B cell (primary cell): Measurements from ENCODE around the gene HDAC7. TPM values are rescaled to one million over a fixed set of nuclear protein-coding genes. Genes with fewer than 3 reads are reported as not detected.
"Not testable (repeated sequence)": the region's sequence is repeated elsewhere in the genome, so short reads cannot be mapped to it uniquely, and the experiment has no call there.

Experiments used
- ATAC-seq: fragments of 200-7000 bp; cut with Tn5 transposase; one replicate; pipeline ENCODE4 v1.10.0; 2021; ENCODE audit warnings: low read depth, mild to moderate bottlenecking, moderate number of reproducible peaks, moderate library complexity
- CTCF ChIA-PET: fragments of 350-600 bp; sonication (Branson Sonifier 250); formaldehyde crosslinking; loops from one replicate; lab custom pipeline; 2021; ENCODE audit warnings: antibody characterized with exemption, inconsistent platforms; lab: Charles Lee
- POLR2A ChIA-PET: fragments of 350-600 bp; sonication (Branson Sonifier 250); formaldehyde crosslinking; loops from one replicate; lab custom pipeline; 2021; ENCODE audit warnings: antibody characterized with exemption; lab: Charles Lee
- DNase-seq: peaks from one replicate; pipeline ENCODE4 v3.0.0; 2013
- H2AFZ ChIP-seq: 2 replicates; pipeline ENCODE4 v1.6.1; 2012; ENCODE audit warnings: mild to moderate bottlenecking, low read depth, low read length; ENCODE audit not compliant: insufficient read depth, poor library complexity, severe bottlenecking
- H3K27ac ChIP-seq, 2 donors: 1 replicate in 1 of 2; 2 replicates in 1 of 2; pipeline ENCODE4 v1.5.1; 2012 to 2013; ENCODE audit warnings: low read length in 2 of 2, mild to moderate bottlenecking in 2 of 2, moderate library complexity in 1 of 2
- H3K27me3 ChIP-seq, 4 experiments: fragments of 200-600 bp in 1 of 4; sonication (generic) in 1 of 4; replicated peaks in 1 of 4; 1 replicate in 2 of 4; 2 replicates in 2 of 4; pipeline versions ENCODE4 v1.6.1 to v1.7.0; 2013 to 2016; ENCODE audit warnings: low read length in 3 of 4, mild to moderate bottlenecking in 2 of 4, mixed read lengths in 1 of 4, moderate library complexity in 1 of 4; ENCODE audit not compliant: insufficient read depth in 4 of 4, control insufficient read depth in 3 of 4; ENCODE audit errors: control extremely low read depth in 1 of 4
- H3K36me3 ChIP-seq, 2 experiments: replicated peaks in 1 of 2; 1 replicate in 1 of 2; 2 replicates in 1 of 2; pipeline versions ENCODE4 v1.6.1 to v1.7.1; 2013; ENCODE audit warnings: low read length in 1 of 2; ENCODE audit not compliant: insufficient read depth in 2 of 2, control insufficient read depth in 1 of 2; ENCODE audit errors: control extremely low read depth in 1 of 2, extremely low read depth in 1 of 2
- H3K4me1 ChIP-seq, 2 donors: fragments of 200-600 bp in 1 of 2; sonication (generic) in 1 of 2; 1 replicate in 1 of 2; 2 replicates in 1 of 2; pipeline versions ENCODE4 v1.5.1 to v1.6.1; 2013 to 2017; ENCODE audit warnings: low read length in 2 of 2; ENCODE audit not compliant: control insufficient read depth in 2 of 2, insufficient read depth in 2 of 2
- H3K4me2 ChIP-seq: replicated peaks from 2 replicates; pipeline ENCODE3; 2012; ENCODE audit warnings: mild to moderate bottlenecking, low read depth, low read length; ENCODE audit not compliant: poor library complexity, severe bottlenecking
- H3K4me3 ChIP-seq, 5 experiments: fragments of 200-600 bp in 1 of 5; sonication (generic) in 1 of 5; 1 replicate in 3 of 5; 2 replicates in 2 of 5; pipeline versions ENCODE4 v1.5.1 to v1.7.0; 2011 to 2016; ENCODE audit warnings: low read length in 4 of 5, mild to moderate bottlenecking in 4 of 5, low read depth in 2 of 5, control low read depth in 1 of 5, moderate library complexity in 1 of 5; ENCODE audit not compliant: insufficient read depth in 1 of 5; ENCODE audit errors: control extremely low read depth in 1 of 5, extremely low read depth in 1 of 5
- H3K79me2 ChIP-seq: fragments of 200-600 bp; sonication (generic); one replicate; pipeline ENCODE4 v1.6.0; 2016; ENCODE audit warnings: low read length; ENCODE audit not compliant: control insufficient read depth, insufficient read depth
- H3K9ac ChIP-seq: fragments of 200-600 bp; sonication (generic); 2 replicates; pipeline ENCODE4 v1.6.1; 2017; ENCODE audit warnings: mild to moderate bottlenecking, low read length, moderate library complexity
- H3K9me3 ChIP-seq, 3 donors: one replicate each; pipeline versions ENCODE4 v1.6.1 to v1.7.1; 2013; ENCODE audit warnings: low read length in 2 of 3; ENCODE audit not compliant: control insufficient read depth in 2 of 3, insufficient read depth in 1 of 3; ENCODE audit errors: control extremely low read depth in 1 of 3
- H4K20me1 ChIP-seq: 2 replicates; pipeline ENCODE4 v1.6.0; 2012; ENCODE audit warnings: mild to moderate bottlenecking, low read length; ENCODE audit not compliant: insufficient read depth, control insufficient read depth, poor library complexity, severe bottlenecking
- H3K27ac Mint-ChIP-seq: one replicate; pipeline ENCODE4 v1.8.0; 2021; ENCODE audit warnings: mixed read lengths
- H3K27me3 Mint-ChIP-seq: one replicate; pipeline ENCODE4 v1.8.0; 2021; ENCODE audit warnings: mixed read lengths
- H3K4me1 Mint-ChIP-seq: one replicate; pipeline ENCODE4 v1.8.0; 2021; ENCODE audit warnings: mixed read lengths
- H3K4me3 Mint-ChIP-seq: one replicate; pipeline ENCODE4 v1.8.0; 2021; ENCODE audit warnings: mixed read lengths
- H3K9me3 Mint-ChIP-seq: one replicate; pipeline ENCODE4 v1.8.0; 2022; ENCODE audit warnings: mixed read lengths; ENCODE audit not compliant: insufficient read depth
- EZH2 ChIP-seq: IDR thresholded peaks from 2 replicates; pipeline ENCODE4 v1.6.1; 2012; ENCODE audit warnings: borderline replicate concordance, low read depth, mild to moderate bottlenecking, moderate library complexity, low read length; ENCODE audit not compliant: insufficient read depth, poor library complexity, severe bottlenecking
- WGBS: methylation state at CpG from one replicate; pipeline ENCODE4 v1.1.5; 2013; ENCODE audit warnings: missing lambda C conversion rate; ENCODE audit not compliant: insufficient coverage; 5-methylcytosine and 5-hydroxymethylcytosine counted together
- intact Hi-C: fragments of 100-400 bp; cut with micrococcal nuclease; formaldehyde crosslinking; loops from one replicate; pipeline ENCODE4 v1.10.0; 2022
- polyA plus RNA-seq: library from polyadenylated mRNA; depleted of rRNA; stranded (reverse); fragments of >200 nt; gene quantifications from 2 replicates; pipeline ENCODE4 v1.2.3, GENCODE V29; 2012
- total RNA-seq, 2 donors: library from RNA; stranded (reverse); fragments of 120-200 nt in 1 of 2; gene quantifications; 1 replicate in 1 of 2; 2 replicates in 1 of 2; pipeline versions ENCODE4 v1.2.3 to v1.2.4, GENCODE V29; 2013 to 2022
- TF ChIP-seq, protein P1 (sequence below): fragments of 200-600 bp; IDR thresholded peaks from one replicate; pipeline ENCODE4 v1.8.0; 2022; ENCODE audit warnings: antibody characterized with exemption, mild to moderate bottlenecking

The HDAC7 gene
- total and polyA plus RNA-seq, 2 donors (not counting 1 experiment from before 2014, with no cell fraction given): 87.2 to 178 TPM

DNA sequence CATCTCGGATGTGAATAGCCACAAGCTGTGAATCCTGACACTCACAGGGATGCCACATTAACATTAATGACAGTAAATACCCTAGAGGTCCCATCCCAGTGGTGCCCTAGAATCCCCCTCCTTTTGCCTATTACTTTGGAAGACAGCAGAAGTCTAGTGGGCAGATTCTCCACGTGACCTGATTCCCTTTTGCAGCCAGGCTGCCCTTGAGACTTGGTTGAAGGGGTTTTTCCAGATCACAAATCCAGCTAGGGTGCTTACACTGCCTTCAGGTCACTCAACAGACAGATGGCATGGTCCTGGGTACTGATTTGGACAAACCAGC, 8.7 kb downstream of the HDAC7 start:
- Histone ChIP-seq H3K4me2 (peak overlapping the region; percentile 87), H2AFZ (no peak overlapping the region), H3K79me2 (peaks cover 96% of the 10 kb centered on the region), H3K27me3 (no peaks in the 10 kb centered on the region), H3K36me3 (peaks cover 0 to under 1% of the 10 kb centered on the region in 2 experiments), H4K20me1 (no peaks in the 10 kb centered on the region), H3K4me3 (peak overlapping the region in 2 of 5 experiments; percentile 61 to 63), H3K9ac (peak overlapping the region; percentile 69), H3K27ac (peak overlapping the region; percentile 96 to 98), H3K4me1 (peaks cover 90 to 98% of the 10 kb centered on the region in 2 donors), H3K9me3 (no peaks in the 10 kb centered on the region)
- 22% methylated on average over 2 of the region's 2 CpGs for WGBS
- TF ChIP-seq, protein P1, sequence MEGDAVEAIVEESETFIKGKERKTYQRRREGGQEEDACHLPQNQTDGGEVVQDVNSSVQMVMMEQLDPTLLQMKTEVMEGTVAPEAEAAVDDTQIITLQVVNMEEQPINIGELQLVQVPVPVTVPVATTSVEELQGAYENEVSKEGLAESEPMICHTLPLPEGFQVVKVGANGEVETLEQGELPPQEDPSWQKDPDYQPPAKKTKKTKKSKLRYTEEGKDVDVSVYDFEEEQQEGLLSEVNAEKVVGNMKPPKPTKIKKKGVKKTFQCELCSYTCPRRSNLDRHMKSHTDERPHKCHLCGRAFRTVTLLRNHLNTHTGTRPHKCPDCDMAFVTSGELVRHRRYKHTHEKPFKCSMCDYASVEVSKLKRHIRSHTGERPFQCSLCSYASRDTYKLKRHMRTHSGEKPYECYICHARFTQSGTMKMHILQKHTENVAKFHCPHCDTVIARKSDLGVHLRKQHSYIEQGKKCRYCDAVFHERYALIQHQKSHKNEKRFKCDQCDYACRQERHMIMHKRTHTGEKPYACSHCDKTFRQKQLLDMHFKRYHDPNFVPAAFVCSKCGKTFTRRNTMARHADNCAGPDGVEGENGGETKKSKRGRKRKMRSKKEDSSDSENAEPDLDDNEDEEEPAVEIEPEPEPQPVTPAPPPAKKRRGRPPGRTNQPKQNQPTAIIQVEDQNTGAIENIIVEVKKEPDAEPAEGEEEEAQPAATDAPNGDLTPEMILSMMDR: no peak
- no peak for TF ChIP-seq EZH2
- Mint-ChIP-seq H3K27ac (peak overlapping the region; percentile 96), H3K27me3 (no peaks in the 10 kb centered on the region), H3K4me1 (peaks cover 95% of the 10 kb centered on the region), H3K9me3 (no peaks in the 10 kb centered on the region), H3K4me3 (peak overlapping the region; percentile 78)
- intact Hi-C loops: loop anchor here (5.0 kb wide), 2 partner anchors 454 to 1824 kb away; no protein-coding TSS in a partner anchor
- ATAC-seq: no peak
- CTCF ChIA-PET: interaction anchor here (1.3 to 38.8 kb wide), 7 partner anchors 10 to 96 kb away, joined by 3 to 1203 read pairs (median 5); no protein-coding TSS in a partner anchor
- peak; percentile 47 for DNase-seq
- POLR2A ChIA-PET: interaction anchor here (0.5 to 17.3 kb wide), 5 partner anchors 9 to 428 kb away, joined by 3 to 264 read pairs (median 6); partner anchors contain the start of gene HDAC7

GRCh38 chr12:47809518-47809917, 10.2 kb downstream of the HDAC7 start:
- CTCF ChIA-PET: interaction anchor here (0.9 to 38.8 kb wide), 9 partner anchors 10 to 95 kb away, joined by 3 to 1203 read pairs (median 5); partner anchors contain the start of genes HDAC7 and SLC48A1
- H3K9me3 ChIP-seq, DNase-seq, H3K36me3 ChIP-seq, H3K27me3 ChIP-seq, H3K9me3 Mint-ChIP-seq, H3K9ac ChIP-seq, H4K20me1 ChIP-seq, H2AFZ ChIP-seq, intact Hi-C loops, H3K4me2 ChIP-seq, H3K4me3 ChIP-seq, H3K27me3 Mint-ChIP-seq, ATAC-seq: not testable (repeated sequence)
- POLR2A ChIA-PET: interaction anchor here (2.0 to 17.3 kb wide), 2 partner anchors 10 to 26 kb away, joined by 7 to 264 read pairs; partner anchors contain the start of gene HDAC7
- WGBS: no CpG with 5 or more reads among the region's 9 CpGs
- Histone ChIP-seq H3K79me2 (peaks cover 95% of the 10 kb centered on the region), H3K27ac (peak overlapping the region; percentile 18 to 96), H3K4me1 (peaks cover 79 to 93% of the 10 kb centered on the region in 2 donors)
- Mint-ChIP-seq H3K27ac (peak overlapping the region; percentile 96), H3K4me3 (peak overlapping the region; percentile 45), H3K4me1 (peaks cover 96% of the 10 kb centered on the region)
